COR-L47 (cell line): Measurements from ENCODE around the gene TBCB.

Experiments used
- DNase-seq: peaks from one replicate; lab custom pipeline; 2025; lab: John Stamatoyannopoulos, UW

Gene TBCB

GRCh38 chr19:36136964-36137686 is 21.9 kb downstream of the TBCB start:
- peak; percentile 19 for DNase-seq

- no peak for DNase-seq
Measured at GRCh38 chr19:36139120-36139472, 23.8 kb downstream of the TBCB start.

DNA sequence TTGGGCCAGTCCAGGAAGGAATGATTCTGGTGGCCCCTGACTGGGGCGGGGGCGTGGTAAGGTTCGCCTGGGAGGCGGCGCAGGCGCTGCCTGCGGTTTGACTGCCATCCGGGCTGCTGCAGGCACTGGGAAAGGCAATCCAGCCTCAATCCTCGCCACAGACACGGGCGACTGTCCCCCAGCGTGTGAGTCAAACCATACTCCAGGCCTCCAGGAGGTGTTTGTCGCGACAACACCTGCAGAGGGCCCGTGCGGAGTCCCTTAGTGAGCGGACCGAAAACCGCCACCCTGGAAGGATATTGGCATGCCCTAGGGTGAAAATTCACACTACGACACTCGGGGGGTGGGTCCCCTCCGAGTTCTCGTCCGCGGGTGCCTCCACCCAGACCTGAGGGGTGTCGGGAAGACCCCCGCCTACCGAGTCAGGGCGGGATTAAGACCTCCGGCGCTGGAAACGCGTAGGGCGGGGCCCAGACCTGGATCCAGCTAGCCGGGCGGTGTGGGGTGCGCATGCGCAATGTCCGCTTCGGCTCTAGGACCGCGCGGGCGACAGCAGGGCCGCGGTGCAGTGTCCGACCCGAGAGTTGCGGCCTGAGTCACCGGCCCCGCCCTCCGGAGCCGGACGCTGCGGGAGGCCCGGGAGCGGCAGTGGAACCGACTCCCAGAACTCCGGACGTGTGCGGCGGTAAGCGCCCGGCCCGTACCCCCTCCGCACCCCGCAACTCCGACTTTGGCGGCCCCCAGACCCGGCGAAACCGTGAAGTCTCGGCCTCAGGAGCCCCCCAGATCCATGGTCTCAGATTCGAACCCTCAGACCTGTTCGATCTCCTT is 24.4 kb downstream of the TBCB start, which contains the start of gene CAPNS1:
Gene CAPNS1 (plus strand): TSS at position 594 of the 831 bp plus-strand sequence. CDS start 946 bp downstream, outside the sequence.
- DNase-seq, result peak; percentile 96

GRCh38 chr19:36140304-36141038 is 25.2 kb downstream of the TBCB start:
- peak; percentile 72 for DNase-seq

DNA sequence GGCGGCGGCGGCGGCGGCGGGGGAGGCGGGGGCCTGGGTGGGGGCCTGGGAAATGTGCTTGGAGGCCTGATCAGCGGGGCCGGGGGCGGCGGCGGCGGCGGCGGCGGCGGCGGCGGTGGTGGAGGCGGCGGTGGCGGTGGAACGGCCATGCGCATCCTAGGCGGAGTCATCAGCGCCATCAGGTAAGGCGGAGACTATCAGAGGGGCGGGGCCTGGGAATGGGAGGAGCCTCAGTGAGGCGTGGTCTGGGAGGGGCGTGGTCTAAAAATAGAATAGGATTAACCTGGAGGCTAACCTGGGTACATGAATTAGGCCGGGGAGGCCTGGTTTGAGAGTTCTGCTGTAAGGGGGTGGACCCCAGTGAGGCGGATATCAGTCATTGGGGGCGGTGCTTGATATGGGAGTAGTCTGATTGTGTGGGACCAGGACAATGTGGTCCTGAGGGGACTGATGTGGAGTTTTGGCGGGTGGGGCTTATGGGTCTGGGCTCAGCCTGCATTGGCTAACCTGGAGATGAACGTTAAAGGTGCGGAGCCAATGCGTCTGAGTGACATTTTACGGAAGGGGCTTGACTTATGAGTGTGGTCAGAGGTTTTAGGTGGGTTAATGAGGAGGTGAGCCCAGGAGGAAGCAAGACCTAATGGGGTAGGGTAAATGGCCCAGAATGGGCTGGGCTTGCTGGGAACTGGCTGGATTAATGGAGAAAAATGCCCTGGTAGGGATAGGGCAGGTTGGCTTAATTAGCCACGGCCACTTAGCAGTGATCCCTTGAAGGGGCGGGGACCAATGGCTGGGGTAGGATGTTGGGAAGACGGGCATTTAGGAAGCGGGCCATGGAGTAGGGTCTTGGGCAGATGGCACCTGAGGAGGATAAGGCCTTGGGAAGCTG is 26.0 kb downstream of the TBCB start:
- DNase-seq, result peak; percentile 71

GRCh38 chr19:36142046-36142445 is 26.8 kb downstream of the TBCB start:
- DNase-seq, result no peak

DNA sequence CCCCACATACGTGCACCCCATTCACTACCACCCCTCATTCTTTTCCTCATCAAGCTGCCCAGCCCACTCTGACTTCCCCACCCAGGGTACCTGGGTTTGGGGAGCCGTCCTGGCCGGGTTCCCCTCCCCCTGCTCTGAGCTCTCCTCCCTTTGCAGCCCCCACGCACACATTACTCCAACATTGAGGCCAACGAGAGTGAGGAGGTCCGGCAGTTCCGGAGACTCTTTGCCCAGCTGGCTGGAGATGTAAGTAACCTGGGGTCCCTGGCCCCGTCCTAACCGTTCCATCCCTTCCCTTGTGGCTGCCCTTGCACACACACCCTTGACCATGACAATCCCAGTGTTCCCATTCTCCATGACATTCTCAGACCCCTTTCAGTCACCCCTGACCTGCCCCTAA is 27.2 kb downstream of the TBCB start:
- DNase-seq, result no peak

DNA sequence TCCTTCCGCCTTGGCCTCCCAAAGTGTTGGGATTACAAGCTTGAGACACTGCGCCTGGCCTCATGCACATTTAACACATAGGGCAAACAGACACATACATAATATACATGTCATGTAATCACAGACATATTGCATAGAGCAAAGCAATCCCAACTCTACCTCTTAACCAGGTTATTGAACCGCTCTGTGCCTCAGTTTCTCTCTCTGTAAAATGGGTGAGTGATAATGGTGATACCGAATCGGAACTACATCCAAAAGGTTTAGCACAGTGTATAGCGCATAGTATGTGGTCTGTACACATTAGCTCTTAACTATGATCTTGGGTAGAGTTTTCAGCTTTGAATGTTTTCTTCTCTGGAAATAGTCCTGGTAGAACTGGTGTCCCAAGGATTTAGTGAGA is 29.4 kb downstream of the TBCB start:
- DNase-seq, result no peak

DNA sequence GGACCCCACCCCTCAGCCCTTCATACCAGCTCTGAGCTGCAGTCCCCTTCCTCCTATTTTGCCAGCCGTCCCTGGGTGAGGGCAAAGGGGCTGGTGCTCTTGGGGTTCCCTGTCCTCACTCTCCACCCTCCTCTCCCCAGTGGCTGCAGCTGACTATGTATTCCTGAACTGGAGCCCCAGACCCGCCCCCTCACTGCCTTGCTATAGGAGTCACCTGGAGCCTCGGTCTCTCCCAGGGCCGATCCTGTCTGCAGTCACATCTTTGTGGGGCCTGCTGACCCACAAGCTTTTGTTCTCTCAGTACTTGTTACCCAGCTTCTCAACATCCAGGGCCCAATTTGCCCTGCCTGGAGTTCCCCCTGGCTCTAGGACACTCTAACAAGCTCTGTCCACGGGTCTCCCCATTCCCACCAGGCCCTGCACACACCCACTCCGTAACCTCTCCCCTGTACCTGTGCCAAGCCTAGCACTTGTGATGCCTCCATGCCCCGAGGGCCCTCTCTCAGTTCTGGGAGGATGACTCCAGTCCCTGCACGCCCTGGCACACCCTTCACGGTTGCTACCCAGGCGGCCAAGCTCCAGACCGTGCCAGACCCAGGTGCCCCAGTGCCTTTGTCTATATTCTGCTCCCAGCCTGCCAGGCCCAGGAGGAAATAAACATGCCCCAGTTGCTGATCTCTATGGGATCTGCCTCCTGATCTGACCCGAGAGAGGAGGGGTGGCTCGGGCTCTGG is 34.6 kb downstream of the TBCB start:
- no peak for DNase-seq

- DNase-seq, result no peak
Measured at GRCh38 chr19:36150586-36150985, 35.3 kb downstream of the TBCB start.

DNA sequence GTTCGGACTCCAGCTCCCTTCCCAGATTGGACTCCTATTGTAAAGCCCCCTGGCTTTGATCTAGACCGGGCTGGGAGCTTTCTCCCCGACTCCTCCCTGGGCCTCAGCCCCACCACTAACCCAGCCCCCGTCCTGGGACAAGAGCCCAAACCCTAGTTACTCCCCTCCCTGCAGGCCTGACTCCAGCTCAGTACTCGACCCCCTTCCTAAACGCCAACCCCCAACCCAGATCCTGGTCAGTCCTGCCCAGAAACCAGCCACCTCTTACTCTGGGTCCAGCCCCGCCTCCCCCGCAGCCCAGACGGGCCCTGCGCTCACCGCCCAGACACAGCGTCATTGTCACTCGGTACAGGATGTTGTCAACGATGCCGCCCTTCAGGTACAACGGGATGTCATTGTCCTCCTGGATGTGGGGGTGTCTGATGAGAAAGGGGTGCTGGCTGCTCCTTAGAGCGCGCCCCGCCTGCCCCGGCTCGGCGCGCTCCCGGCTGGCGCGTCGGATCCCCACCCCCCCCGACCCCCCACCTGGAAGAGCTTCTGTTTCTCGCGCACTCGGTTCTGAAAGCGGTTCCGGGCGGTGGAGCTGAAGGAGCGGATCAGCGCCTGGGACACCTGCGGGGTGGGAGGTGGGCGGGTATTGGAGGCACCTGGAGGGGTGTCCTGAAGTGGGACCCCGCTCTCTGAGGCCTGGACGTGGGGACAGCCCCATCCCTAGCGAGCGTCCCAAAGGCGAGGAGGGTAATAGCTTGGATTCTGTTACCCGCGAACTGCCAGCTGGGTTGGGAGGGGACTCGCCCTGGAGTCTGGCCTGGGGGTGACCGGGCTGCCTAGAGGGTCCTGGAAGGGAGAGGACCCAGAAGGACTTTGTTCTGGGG is 36.1 kb downstream of the TBCB start:
- no peak for DNase-seq

DNA sequence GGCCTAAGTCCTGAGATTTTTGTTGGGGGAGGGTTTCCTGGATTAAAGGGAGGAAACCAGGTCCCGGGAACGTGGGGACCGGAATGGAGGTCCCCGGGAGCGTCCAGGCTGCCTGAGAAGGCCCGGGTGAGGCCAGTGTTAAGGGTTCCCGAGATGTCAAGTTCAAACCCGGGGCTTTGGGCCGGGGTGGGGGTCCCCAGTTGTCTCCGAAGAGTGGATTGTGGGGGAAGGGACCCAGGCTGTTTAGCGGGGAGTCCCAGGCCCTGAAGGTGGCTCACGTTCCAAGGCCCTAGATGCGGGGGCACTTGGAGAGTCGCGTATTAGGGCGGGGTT is 36.7 kb downstream of the TBCB start:
- DNase-seq, result no peak

GRCh38 chr19:36152352-36153091 is 37.3 kb downstream of the TBCB start, which contains the start of gene COX7A1:
Gene COX7A1, minus strand, starts transcription at chr19:36152447. Its CDS starts 40 bp downstream, at chr19:36152407.
- no peak for DNase-seq

- no peak for DNase-seq
Measured at GRCh38 chr19:36153126-36153525, 37.9 kb downstream of the TBCB start.

DNA sequence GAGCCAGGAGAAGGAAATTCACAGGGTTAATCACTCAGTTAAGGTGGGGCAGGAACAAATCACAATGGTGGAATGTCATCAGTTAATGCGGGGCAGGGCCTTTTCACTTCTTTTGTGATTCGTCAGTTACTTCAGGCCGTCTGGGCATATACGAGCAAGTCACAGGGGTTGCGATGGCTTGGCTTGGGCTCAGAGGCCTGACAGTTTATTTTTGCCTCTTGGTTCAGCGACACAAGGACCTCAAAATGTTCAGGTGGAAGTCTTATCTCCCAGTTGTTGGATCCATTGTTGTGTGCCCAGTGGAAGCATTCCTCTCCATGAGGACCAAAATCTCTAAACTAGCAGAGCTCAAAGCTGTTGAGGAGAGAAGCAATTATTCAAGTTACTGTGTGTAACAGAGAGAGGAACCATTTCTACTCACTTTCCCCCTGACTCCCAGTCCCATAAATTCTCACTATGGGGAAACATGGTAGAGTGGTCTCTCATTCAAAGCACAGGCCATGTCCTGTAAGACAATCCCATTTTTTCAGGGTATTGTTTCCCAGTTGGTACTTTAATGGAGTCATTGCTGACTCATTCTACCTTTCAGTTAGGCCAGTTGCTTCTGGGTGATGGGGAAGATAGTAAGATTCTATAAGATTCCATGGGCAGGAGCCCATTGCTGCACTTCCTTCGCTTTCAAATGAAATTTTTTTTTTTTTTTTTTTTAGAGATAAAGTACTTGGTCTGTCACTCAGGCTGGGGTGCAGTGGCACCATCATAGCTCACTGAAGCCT is 45.7 kb downstream of the TBCB start:
- DNase-seq, result no peak

DNA sequence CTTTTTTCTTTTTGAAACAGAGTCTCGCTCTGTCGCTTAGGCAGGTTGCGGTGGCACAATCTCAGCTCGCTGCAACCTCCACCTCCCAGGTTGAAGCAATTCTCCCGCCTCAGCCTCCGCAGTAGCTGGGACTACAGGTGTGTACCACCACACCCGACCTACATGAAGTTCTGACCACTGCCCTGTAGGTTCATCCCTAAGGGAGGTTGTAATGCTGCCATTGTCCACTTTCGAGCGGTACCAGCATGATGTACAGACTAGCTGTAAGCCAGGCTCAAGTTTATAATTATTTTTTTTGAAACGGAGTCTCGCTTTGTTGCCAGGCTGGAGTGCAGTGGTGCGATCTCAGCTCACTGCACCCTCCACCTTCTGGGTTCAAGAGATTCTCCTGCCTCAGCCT is 48.5 kb downstream of the TBCB start:
- no peak for DNase-seq

GRCh38 chr19:36169084-36169760 is 54.0 kb downstream of the TBCB start:
- DNase-seq, result peak; percentile 84

DNA sequence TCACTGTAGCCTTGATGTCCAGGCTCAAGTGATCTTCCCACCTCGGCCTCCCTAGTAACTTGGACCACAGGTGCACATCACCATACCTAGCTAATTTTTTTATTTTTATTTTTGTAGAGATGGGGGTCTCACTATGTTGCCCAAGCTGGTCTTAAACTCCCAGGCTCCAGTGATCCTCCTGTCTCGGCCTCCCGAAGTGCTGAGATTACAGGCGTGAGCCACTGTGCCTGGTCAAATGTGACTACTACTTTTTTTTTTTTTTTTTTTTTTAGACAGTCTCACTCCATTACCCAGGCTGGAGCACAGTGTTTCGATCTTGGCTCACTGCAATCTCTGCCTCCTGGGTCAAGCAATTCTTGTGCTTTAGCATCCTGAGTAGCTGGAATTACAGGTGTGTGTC is 57.6 kb downstream of the TBCB start:
- no peak for DNase-seq
